OCI-LY3 (cell line): Measurements from ENCODE around the gene CHRM5.

Source experiments
- EZH2phosphoT487 ChIP-seq: fragments of 200-600 bp; shearing (Covaris generic); IDR thresholded peaks from 2 replicates; pipeline ENCODE4 v1.6.1; 2018; ENCODE audit warnings: antibody characterized with exemption, mixed run types, low read depth
- TF ChIP-seq, protein P1 (sequence below): fragments of 200-600, 300-600 bp; sonication (generic); IDR thresholded peaks from 2 replicates; pipeline ENCODE4 v1.5.1; 2014; ENCODE audit warnings: antibody characterized with exemption, low read length, low read depth

DNA sequence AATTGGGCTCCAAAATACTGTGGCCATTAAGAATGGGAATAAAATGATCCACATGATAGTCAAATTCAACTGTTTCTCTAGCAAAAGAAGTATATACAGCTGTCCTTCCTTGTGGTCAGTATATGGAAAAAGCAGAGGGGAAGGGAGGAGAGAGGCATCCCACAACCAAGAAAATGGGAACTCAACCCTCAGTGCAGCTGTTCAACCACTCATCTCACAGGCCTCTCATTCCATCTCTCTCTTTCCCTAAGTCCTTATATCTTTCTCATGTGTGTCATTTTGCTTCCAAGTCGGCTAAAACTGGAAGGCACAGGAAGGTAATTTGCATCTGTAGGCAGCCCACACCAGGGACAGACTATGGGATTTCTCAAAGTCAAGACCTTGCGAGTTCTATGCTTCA lies 43.2 kb downstream of the CHRM5 start:
- TF ChIP-seq, protein P1, sequence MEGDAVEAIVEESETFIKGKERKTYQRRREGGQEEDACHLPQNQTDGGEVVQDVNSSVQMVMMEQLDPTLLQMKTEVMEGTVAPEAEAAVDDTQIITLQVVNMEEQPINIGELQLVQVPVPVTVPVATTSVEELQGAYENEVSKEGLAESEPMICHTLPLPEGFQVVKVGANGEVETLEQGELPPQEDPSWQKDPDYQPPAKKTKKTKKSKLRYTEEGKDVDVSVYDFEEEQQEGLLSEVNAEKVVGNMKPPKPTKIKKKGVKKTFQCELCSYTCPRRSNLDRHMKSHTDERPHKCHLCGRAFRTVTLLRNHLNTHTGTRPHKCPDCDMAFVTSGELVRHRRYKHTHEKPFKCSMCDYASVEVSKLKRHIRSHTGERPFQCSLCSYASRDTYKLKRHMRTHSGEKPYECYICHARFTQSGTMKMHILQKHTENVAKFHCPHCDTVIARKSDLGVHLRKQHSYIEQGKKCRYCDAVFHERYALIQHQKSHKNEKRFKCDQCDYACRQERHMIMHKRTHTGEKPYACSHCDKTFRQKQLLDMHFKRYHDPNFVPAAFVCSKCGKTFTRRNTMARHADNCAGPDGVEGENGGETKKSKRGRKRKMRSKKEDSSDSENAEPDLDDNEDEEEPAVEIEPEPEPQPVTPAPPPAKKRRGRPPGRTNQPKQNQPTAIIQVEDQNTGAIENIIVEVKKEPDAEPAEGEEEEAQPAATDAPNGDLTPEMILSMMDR = no peak
- TF ChIP-seq EZH2phosphoT487 = no peak
